GM21526 (cell line): ENCODE data around the gene MAP3K2.

Experiments used
- ATAC-seq: cut with Tn5 transposase; IDR thresholded peaks from one replicate; pipeline ENCODE4 v1.9.1; 2021; ENCODE audit warnings: moderate library complexity; ENCODE audit not compliant: unreplicated experiment, low FRiP score

Gene MAP3K2

DNA sequence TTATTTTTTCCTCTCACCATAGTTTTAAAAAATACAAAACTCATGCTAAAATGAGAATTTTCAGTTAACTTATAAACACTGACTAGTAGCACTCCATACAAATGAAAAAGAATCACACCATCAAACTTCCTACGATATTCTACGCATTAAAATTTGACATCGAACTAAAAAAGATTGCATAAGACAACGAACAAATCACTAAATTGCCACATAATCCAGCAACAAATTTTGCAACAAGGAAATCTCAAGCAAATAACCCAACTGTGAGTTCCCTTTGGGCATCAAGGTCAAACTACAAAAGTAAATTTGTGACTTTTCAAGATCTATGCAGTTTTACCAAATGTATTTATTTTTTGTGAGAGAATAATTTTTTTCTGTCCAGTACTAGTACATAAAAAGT, 1.5 kb downstream of the MAP3K2 start:
- ATAC-seq = no peak

DNA sequence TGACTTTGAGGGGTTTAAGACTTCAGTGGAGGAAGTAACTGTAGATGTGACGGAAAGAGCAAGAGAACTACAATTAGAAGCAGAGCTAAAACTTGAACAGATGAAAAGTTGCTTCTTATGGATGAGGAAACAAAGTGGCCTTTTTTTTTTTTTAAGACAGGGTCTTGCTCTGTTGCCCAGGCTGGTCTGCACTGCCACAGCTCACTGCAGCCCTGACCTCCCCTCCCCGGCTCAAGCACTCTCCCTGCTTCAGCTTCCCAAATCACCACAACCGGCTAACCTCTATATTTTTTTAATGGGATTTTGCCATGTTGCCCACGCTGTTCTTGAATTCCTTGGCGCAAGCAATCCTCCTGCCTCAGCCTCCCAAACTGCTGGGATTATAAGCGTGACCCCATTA, 3.2 kb downstream of the MAP3K2 start:
- ATAC-seq = no peak

DNA sequence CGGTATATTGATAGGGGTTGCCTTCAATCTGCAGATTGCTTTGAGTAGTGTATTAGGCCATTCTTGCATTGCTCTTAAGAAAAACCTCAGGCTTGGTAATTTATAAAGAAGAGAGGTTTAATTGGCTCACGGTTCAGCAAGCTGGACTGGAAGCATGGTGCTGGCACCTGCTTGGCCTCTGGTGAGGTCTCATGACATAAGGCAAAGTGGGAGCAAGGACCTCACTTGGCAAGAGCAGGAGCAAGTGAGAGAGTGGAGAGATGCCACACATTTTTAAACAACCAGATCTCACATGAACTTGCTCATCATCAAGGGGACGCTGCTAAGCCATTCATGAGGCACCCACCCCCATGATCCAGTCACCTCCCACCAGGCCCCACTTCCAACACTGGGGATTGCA, 4.9 kb downstream of the MAP3K2 start:
- no peak for ATAC-seq

DNA sequence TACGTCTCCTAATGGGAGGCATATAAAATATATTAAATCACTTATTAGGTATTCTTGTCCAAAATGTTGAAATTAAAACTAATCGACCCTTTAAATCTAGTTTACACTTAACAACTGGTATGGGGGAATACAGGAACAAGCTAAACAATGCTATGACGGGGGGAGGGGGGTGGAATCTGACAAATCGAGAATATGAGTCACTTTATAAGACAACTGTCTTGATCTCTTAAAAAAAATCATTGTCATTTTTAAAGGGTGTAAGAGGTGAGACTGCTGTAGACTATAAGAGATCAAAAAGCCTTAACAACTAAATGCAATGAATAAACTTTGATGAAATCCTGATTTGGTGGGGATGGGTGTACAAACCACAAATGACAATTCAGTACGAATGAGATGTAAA, 6.0 kb downstream of the MAP3K2 start:
- ATAC-seq = no peak

DNA sequence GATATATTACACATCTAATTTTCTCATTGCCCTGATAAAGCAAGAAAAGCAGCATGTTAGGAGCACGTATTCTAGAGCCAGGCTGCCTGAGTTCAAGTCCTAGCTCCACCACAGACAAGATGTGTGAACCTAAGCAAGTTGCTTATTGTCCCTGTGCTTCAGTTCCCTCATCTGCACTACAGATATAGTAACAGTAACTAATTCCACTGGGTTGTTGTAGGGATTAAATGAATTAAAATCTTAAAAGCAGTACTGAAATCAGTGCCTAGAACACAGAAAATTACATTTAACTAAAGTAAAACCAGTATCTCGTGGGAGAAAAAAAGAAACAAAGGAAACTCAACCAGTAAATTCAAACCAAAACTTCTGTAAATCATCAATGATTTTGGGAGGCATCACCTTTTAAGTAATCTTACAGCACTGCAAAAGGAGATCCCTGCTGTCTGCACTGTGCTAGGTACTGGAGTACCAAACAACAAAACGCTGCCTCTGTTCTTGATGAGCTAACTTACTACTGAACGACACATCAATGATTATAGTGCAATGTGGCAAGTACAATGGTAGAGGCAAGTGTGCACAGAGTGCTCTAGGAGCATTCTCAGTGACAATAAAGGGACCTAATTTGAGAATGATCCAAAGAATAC, 7.9 kb downstream of the MAP3K2 start:
- no peak for ATAC-seq

DNA sequence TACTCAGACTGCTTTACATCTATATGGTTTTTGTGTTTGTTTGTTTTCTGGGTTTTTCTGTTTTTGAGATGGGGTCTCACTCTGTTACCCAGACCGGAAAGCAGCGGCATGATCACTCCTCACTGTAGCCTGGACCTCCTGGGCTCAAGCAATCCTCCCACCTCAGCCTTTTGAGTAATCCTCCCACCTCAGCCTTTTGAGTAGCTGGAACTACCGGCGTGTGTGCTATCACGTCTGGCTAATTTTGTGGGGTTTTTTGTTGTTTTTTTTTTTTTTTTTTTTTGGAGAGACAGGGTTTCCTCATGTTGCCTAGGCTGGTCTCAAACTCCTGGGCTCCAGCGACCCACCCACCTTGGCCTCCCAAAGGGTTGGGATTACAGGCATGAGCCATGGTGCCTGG, 9.1 kb downstream of the MAP3K2 start:
- ATAC-seq = no peak

DNA sequence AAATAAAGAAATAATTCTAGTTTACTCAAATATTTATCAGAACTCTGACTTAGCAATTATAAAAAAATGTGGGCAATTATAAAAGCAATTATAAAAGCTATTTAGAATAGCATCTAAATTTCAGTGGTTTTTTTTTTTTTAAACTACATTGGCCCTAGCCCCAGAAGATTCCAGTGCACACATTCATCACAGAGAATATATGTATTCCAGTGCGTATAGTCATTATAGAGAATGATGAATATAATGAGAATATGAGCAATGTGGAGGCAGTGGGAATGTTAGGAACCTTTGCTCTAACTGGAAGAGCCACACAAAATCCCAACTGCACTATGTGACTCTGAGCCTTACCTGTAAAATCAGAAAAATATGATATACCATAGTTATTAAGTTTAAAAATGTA, 10.5 kb downstream of the MAP3K2 start:
- ATAC-seq = no peak

DNA sequence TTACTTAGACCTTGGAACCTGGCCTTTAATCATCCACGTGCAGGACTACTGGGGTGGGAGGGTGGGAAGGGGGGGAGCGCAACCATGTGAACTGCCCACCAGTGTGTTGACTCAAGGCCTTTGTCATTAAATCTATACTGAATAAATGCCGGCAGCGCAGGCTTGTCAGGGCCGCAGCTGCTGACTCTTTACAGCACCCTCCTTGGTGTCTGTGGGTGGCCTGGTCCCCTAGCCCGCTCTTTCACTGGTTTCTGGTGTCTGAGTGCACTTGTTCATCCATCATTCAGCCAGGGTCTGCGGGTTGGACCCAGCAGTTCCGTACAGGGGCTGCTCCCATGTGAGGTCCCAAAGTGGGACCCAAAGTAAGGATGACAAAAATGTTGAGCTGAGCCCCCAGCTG, 11.5 kb downstream of the MAP3K2 start:
- no peak for ATAC-seq

DNA sequence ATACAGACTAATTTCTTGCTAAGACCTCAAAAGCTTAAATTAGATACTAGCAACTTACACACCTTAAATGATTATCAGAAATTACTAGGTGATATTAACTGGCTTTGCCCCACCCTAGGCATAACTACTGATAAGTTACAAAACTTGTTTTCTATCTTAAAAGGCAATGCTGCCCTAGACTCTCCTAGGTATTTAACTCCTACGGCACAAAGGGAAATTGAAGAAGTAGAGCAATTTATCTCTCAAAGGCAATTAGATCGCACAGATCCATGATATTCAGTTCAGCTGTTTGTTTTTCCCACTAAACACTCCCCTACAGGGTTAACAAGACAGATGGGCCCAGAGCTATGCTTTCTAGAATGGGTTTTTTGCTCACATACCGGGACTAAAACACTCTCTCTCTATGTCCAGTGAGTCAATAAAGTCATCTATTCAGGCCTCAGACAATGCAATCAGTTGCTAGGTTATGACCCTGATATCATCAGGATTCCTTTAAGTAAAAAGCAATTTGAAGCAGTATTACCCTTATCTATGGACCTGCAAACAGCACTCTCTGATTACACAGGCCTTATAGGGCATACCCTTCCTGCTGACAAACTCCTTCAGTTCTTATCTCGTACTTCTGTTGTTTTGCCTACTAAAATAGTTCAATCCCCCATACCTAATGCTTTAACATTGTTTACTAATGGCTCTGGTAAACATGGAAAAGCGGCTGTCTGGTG, 14.3 kb downstream of the MAP3K2 start:
- no peak for ATAC-seq

DNA sequence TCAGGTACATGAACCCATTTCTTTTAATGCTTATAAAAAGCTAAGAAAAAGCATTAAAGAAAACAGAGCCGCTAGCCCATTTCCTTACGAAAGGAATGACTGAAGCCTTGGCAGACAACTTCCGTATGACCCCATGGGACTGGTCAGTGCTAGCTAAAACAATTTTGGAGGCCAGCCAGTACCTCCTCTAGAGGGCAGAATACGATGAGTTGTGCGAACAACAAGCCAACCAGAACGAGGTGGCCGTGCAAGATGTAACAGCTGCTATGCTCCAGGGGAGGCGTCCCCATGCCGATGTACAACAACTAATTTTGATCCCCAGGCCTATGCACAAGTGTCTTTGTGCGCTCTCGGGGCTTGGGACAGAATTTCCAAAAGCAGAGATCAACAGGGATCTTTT, 16.7 kb downstream of the MAP3K2 start:
- no peak for ATAC-seq

DNA sequence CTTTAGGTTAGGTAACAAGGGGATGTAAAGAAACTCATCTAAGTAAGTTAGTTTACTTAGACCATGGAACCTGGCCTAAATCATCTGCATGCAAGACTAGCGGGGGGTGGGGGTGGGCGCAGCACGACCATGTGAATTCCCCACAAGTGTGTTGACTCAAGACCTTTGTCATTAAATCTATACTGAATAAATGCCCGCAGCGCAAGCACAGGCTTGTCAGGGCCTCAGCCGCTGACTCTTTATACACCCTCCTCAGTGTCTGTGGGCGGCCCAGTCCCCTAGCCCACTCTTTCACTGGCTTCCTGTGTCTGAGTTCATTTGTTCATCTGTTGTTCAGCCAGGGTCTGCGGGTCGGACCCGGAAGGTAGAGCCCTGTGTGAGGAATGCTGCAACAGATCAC, 17.8 kb downstream of the MAP3K2 start:
- ATAC-seq = no peak

DNA sequence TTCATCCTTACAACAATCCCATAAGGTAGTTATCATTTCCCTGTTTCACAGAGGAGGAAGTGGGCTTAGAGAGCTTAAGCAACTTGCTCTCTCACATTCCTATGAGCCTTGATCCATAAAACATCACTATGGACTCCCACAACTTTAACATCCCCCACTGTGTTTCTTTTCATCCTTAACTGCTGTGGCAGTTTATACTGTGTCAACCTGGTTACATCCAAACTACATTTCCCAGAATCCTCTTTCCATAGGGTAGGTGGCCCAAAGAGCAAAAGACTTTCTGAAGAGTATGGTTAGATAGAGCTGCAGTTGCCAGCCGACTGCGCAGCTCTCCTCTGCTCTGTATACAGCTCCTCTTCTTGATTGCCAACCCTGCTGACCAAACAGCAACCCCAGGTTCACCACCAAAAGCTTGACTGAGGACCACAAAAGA, 22.5 kb downstream of the MAP3K2 start:
- no peak for ATAC-seq

DNA sequence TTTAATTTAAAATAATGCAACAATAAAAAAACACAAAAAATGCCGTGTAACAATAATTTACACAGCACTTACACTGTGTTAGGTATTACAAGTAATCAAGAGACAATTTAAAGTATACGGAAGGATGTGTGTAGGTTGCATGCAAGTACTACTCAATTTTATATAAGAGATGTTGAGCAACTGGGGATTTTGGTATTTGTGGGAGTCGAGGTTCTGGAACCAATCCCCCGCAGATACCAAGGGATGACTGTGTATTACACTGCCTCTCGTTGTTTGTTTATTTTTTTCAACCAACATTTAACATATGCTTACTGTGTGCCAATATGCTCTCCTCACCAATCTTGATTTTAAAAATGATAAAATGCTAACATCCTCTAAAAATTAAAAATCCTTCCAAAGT, 24.8 kb downstream of the MAP3K2 start:
- ATAC-seq = no peak

DNA sequence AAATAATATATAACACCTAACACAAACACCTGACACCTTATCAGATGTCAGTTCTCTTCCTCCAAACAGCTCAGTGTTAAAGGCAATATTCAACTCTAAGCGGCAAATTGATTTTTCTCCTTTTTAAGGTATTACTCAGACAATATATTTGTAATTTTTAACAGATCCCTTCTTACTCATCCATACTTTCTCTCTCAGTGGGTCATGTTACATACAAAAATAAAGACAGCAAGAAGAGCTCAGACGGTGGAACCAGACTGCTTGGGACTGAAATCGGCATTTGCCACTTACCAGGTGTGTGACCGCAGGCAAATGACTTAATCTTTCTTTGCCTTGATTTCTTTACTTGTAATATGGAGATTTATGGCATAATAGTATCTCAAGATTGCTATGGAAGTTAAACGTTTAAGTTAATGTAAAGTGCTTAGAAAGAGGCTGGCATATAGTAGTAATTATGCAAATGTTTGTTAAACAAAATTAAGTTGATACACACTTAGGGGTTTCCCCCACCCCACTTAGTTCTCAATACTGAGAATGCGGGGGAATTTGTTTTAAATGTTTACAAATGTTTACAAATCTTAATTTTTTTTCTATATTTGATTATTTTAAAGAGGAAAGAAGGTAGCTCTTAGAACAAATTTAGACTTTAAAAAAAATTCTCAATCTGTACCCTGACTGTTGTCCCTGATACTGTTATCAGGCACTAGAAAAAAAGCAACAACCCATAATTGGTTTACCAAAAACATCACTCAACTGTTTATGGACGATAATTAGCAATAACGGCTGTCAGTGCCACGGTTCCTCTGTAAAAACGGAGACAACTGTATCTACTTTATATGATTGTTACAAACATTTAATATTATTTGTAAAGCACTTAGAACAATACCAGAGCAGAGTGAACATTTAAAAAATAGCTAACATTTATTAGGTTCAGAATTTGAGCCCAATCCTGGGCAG, 25.6 kb downstream of the MAP3K2 start:
- no peak for ATAC-seq

DNA sequence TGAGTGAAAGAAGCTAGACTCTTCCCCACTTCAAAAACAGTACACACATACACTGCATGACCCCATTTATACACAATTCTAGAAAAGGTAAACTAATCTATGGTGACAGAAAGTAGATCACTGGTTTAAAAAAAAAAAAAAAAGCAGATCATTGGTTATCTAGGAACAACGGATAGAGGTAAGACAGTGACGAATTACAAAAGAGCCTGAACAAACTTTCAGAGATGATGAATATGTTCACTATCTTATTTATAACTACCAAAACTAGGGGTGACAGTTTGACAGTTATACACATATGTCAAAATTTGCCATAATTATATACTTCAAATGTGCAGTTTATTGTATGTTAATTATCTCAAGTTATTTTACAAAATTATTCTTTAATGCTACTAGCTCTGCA, 27.5 kb downstream of the MAP3K2 start:
- ATAC-seq = no peak

DNA sequence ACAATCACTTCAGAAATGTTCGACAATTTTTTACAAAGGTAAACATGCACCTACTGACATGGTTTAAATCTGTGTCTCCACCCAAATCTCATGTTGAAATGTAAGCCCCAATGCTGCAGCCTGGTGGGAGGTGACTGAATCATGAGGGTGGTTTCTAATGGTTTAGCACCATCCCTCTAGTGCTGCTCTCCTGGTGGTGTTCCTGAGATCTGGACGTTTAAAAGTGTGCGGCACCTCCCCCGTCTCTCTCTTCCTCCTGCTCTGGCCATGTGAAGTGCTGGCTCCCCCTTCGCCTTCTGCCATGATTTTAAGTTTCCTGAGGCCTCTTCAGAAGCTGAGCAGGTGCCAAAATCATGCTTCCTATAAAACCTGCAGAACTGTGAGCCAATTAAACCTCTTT, 28.3 kb downstream of the MAP3K2 start:
- ATAC-seq = no peak

DNA sequence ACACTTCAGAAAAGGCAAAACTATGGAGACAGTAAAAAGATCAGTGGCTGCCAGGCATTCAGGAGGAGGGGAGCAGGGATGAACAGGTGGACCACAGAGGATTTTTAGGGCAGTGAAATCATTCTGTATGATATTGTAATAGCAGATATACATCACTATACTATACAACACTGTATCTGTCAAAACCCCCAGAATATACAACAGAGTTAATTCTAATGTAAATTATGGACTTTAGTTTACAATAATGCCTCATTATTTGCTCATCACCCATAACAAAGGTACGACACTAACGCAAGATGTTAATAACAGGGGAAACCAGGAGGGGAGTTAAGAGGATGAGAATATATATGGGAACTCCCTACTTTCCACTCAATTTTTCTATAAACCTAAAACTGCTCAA, 28.8 kb downstream of the MAP3K2 start:
- no peak for ATAC-seq

DNA sequence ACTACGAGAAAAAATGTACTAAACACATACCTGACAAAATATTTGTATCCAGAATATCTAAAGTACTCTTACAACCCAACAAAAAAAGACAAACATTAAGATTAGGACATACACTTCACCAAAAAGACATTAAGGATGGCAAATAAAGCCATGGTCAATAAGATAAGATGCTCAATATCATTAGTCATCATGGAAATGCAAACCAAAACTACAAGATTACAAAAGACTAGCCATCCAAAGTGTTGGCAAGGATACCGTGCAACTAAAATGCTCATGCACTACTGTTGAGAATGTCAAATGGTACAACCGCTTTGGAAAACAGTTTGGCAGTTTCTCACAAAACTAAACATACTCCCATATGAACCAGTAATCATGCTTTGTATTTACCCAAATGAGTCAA, 29.7 kb downstream of the MAP3K2 start:
- ATAC-seq = no peak

DNA sequence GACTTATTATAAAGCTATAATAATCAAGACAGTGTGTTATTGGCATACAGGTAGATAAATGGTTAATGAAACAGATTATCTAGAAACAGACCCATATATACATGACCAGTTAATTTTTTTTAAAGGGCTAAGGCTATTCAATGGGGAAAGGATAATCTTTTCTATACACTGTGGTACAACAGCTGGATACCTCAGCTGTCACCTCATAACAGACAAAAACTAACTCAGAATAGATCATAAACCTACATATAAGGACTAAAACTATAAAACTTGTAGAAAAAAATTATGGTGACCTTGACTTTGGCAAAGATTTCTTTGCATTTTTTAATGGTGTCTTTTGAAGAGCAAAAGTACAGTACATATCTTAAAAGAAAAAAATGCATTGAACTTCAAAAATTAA, 30.2 kb downstream of the MAP3K2 start:
- no peak for ATAC-seq

DNA sequence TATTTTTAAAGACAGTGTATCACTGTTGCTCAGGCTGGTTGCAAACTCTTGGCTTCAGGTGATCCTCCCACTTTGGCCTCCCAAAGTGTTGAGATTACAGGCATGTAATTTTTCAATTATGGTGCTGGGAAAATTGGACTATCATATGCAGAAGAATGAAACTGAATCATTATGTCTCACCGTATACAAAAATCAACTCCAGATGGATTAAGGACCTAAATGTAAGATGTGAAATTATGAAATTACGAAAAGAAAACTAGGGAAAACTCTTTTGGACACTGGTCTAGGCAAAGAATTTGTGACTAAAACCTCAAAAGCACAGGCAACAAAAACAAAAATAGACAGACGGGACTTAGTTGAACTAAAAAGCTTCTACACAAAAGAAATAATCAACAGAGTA, 31.2 kb downstream of the MAP3K2 start:
- ATAC-seq = no peak

DNA sequence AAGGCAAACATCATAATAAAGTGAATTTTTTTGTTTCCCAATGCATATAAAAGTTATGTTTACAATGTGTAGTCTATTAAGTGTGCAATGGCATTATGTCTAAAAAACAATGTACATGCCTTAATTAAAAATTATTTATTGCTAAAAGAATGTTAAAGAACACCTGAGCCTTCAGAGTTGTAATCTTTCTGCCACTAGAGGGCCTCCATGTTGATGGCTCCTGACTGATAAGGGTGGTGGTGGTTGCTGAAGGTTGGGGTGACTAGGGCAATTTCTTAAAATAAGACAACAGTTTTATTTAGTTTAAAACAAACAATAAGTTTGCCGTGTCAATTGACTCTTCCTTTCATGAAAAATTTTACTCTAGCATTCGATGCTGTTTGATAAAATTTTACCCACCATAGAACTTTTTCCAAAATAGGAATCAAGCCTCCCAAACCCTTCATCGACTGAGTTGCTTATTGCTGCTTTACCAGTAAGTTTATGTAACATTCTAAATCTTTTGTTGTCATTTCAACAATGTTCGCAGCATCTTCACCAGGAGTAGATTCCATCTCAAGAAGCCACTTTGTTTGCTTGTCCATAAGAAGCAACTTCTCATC, 32.3 kb downstream of the MAP3K2 start:
- no peak for ATAC-seq
